HG02970 (cell line): ENCODE results near the gene CDX2.
"Not testable (repeated sequence)": the region's sequence is repeated elsewhere in the genome, so short reads cannot be mapped to it uniquely, and the experiment has no call there.

Experiments used
- ATAC-seq: cut with Tn5 transposase; IDR thresholded peaks from one replicate; pipeline ENCODE4 v1.9.1; 2021; ENCODE audit warnings: mild to moderate bottlenecking, moderate library complexity, moderate number of reproducible peaks; ENCODE audit not compliant: unreplicated experiment, low FRiP score

Gene CDX2

DNA sequence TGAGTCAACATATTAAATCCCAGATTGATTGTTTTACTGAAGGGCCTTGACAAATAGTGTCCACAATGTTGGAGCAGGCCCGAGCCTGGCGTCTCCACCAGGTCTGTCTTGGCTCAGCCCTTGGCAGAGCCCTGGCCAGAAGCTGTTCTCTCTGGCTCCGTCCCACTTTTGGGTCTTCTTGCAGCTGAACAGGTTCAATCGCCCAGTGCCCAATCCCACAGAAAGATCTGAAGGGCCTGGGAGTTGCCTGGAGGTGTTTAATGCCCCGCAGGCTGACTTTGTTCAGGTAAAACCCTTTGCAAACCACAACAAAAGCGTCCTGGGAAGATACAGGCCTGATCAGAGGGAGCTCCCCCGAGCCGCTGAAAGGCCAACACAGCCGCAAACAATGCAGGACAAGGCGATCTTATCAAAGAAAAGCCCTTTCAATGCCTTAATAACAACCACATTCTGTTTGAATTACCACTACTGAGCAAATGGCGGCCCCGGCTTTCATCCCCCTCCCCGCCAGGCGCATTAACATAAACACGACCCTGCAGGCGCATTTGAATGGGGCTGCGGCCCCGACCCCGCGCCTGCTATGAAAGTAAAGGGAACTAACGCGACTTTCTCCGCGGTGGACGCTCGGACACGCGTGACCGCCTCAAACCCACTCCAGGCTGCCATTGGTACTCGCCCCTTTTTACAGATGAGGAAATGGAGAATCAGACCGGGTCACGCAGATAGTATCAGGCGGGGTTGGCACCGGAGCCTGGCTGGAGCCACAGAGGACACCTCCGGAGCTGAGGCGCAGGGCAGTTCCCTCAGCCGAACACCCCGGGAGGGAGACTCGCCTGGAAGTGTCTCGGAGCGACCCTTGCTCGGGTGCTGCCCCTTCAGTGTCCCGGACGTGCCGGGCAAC lies 3.1 kb downstream of the CDX2 start:
- ATAC-seq = no peak

DNA sequence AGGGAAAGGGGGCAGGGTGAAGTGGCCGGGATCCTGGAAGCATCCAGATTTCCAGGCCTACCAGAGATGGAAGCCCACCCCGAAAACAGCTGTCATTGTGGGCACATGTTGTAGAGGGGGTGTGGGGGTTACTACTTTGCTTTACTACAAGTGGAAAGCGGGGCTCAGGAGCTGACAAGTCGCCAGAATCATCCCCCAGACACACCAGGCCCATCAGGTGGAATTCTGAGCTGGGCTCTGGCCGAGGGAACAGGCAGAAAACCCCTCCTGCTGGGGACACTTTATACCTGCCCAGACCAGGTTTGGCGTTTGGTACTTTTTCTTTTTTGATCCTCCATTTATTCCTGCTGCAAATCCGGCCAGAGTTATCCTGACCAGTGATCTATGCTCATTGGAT lies 3.8 kb downstream of the CDX2 start:
- no peak for ATAC-seq

- no peak for ATAC-seq
Observed at GRCh38 chr13:27964741-27965323, 4.3 kb downstream of the CDX2 start.

DNA sequence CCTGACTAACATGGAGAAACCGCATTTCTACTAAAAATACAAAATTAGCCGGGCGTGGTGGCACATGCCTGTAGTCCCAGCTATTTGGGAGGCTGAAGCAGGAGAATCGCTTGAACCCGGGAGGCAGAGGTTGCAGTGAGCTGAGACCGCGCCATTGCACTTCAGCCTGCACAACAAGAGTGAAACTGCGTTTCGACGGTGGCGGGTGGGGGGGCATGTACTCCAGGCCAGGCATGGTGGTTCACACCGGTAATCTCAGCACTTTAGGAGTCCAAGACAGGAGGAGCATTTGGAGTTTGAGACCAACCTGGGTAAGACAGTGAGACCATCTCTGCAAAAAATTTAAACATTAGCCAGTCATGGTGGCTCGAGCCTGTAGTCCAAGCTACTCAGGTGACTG lies 4.9 kb downstream of the CDX2 start:
- ATAC-seq = not testable (repeated sequence)

DNA sequence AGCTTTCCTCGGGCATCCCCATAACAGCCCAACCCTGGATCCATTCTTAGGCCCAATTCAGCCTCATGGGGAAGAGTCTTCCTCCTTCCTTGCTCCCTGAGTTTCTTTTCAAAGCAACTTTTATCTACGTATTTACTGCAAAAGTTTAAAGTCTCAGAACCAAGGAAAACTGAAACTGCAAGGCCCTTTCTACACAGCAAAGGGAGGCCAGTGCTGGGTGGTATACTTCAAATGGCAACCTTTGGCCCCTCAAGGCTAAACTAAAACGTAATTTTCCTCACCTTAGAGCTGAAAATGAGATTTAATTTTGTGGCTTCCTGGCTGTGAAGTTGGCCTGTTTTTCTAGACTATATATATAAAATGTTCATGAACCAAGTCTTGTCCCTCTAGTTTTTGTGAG lies 5.6 kb downstream of the CDX2 start:
- ATAC-seq = no peak

GRCh38 chr13:27962982-27963381 lies 6.1 kb downstream of the CDX2 start:
- ATAC-seq = no peak

GRCh38 chr13:27962128-27962841 lies 6.8 kb downstream of the CDX2 start:
- ATAC-seq = no peak

DNA sequence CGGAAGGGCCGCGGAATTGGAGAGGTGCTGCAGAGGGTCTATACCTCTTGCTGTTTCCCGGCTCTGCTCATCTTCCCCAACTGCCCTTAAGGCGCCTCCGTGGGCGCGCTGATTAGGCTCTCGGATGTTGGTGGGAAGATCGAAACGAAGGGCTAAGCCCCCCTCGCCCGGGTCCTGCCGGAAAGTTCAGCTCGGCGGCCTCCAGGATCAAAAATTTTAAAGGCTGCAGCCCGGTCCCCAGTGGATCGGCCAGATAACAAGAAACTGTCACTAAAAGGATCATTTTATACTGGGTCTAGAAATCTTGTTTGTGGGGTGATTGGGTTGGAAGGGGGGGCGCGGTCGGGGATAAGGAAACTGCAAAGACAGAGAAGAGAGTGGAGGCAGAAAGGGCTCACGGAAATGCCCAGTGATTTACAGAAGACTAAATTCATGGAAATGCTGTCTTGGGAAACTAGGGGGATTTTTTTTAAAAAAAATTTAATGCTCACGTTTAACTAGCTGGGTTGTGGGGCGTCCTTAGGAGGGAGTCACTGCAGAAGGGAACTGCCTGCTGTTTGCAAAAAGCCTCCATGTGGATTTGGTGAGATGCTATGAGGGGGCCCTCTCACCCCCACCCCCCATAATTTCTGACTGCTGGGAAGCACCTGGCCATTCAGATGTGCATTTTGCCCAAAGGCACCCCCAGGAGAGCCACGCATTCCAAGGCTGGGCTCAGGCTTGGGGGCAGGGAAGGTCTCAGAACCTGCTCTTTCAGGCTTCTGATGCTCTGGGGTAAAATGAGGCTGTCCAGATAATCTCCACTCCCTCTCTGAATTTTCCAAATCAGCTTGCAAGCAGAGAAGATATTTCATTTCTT lies 7.7 kb downstream of the CDX2 start:
- ATAC-seq = no peak

GRCh38 chr13:27960362-27961226 lies 8.5 kb downstream of the CDX2 start:
- no peak for ATAC-seq

GRCh38 chr13:27959976-27960361 lies 9.1 kb downstream of the CDX2 start:
- no peak for ATAC-seq

- no peak for ATAC-seq
Observed at GRCh38 chr13:27956576-27957300, 12.4 kb downstream of the CDX2 start.

- no peak for ATAC-seq
Observed at GRCh38 chr13:27955014-27955591, 14.0 kb downstream of the CDX2 start.

DNA sequence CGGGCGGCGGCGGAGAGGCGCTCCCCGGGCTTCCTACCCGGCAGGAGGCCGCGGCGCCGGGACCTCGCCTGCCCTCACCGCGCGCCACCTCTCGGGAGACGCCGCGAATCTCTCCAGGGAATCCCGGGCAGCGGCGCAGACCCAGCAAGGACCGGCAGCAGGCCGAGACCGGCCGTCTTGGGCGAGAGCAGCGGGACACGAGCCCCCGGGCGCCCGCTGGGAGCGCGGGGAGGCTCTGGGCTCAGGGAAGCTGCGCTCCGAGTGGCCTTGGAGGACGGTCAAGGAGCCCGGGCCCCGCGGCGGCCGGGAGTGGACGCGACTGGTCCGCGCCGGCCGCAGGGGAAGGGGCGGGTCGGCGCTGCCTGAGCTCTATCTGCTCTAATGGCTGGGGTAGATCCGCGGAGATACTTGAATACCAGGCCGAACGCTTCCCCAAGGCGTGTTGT lies 14.7 kb downstream of the CDX2 start:
- no peak for ATAC-seq

- ATAC-seq = no peak
Observed at GRCh38 chr13:27953676-27954405, 15.3 kb downstream of the CDX2 start.

DNA sequence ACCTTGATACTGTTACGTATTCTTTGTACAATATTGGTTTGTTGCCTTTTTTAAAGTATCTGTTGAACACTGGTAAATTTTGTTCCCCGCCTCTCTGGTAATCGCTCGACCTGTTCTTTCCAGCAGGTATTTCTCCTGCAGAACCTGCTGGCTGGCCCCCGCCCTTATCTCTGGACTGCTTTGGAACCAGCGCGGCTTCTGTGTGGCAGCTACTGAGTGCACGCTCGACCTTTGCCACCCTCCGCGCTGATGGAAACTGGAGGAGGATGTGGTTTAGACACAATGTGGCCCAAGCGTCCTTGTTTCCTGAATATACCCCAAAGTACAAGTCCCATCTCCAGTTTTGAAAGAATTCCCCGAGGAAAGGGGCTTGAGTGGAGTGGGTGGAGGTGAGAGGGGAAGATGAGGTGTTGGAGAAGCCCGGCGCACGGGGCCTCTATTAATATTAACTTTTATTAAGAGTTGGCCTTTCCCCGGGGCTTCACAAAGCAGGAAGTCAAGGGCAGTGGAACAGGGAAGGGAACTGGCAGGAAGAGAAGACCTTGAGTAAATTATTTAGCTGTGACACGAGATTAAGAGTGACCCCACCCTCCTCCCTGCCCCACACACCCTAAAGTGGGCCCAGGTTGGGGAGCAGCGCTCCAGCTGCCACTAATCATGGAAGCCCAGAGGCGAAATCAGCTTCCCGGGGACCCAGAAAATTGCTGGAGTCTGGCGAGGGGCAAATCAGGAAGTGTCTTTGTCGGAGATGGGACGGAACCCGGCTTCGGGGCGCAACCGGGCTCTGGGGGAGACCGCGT lies 16.0 kb downstream of the CDX2 start:
- ATAC-seq = no peak

DNA sequence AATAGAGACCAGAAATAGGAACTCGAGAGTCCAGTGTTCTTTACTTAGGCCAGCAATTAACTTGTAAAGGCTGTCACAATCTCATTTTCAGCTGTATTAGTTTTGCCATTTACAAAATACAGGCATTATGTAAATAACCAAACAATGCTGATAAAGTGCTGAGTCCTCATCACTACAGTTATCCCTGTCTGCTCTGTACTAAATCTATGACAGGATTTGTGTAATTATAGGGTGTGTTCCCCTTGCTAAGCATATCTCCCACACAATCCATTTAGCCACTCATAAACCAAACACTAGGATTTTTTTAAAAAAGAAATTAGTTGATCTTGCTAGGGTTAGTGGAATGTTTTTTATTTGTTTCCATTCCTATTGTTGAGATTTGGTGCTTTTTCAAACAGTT lies 26.1 kb downstream of the CDX2 start:
- ATAC-seq = no peak
